HL-60 (cell line): ENCODE measurements around the gene COPRS.

Experiments
- DNase-seq, 2 experiments: peaks; one replicate each; pipeline ENCODE4 v3.0.0-alpha.2; 2010 to 2020; ENCODE audit warnings: low read depth in 1 of 2, low spot score in 1 of 2
- H3K27ac ChIP-seq: fragments of 250-450 bp; sonication (Bioruptor Pico); replicated peaks from 2 replicates; pipeline ENCODE4 v1.5.1; 2020; ENCODE audit warnings: mild to moderate bottlenecking, moderate library complexity
- H3K27me3 ChIP-seq: fragments of 250-450 bp; sonication (Bioruptor Pico); 2 replicates; pipeline ENCODE4 v1.5.1; 2021; ENCODE audit warnings: mild to moderate bottlenecking, moderate library complexity; ENCODE audit not compliant: insufficient read depth, poor library complexity, severe bottlenecking
- H3K4me3 ChIP-seq: replicated peaks from 2 replicates; pipeline ENCODE4 v1.5.1; 2011; ENCODE audit warnings: mild to moderate bottlenecking, control low read depth, low read length; ENCODE audit not compliant: insufficient read depth
- CTCF ChIP-seq: IDR thresholded peaks from one replicate; pipeline ENCODE4 v1.5.1; 2011; ENCODE audit warnings: low read length, control low read depth, inconsistent platforms; ENCODE audit not compliant: insufficient read depth
- GABPA ChIP-seq: IDR thresholded peaks from 2 replicates; pipeline ENCODE4 v1.6.1; 2012; ENCODE audit warnings: low read depth
- POLR2AphosphoS5 ChIP-seq: IDR thresholded peaks from 2 replicates; pipeline ENCODE4 v1.6.1; 2012; ENCODE audit warnings: low read depth
- REST ChIP-seq: IDR thresholded peaks from 2 replicates; pipeline ENCODE4 v1.6.1; 2012; ENCODE audit warnings: low read depth; ENCODE audit not compliant: insufficient replicate concordance
- SPI1 ChIP-seq: IDR thresholded peaks from 2 replicates; pipeline ENCODE4 v1.6.1; 2012; ENCODE audit warnings: low read depth, mild to moderate bottlenecking, borderline replicate concordance

COPRS gene

GRCh38 chr17:31880311-31880710 lies 21.3 kb upstream of the COPRS start:
- no peak overlapping the region for H3K27ac ChIP-seq

GRCh38 chr17:31878703-31879073 lies 19.6 kb upstream of the COPRS start:
- no peaks in the 10 kb centered on the region for H3K27me3 ChIP-seq
- no peak overlapping the region for H3K27ac ChIP-seq
- no peak overlapping the region for H3K4me3 ChIP-seq
- TF ChIP-seq SPI1 (no peak), GABPA (no peak), POLR2AphosphoS5 (no peak), CTCF (no peak), REST (no peak)
- DNase-seq = no peak

More at GRCh38 chr17:31880311-31880710, 21.3 kb upstream of the COPRS start:
- Histone ChIP-seq H3K4me3 (no peak overlapping the region), H3K27me3 (no peaks in the 10 kb centered on the region)
- no peak for DNase-seq
- TF ChIP-seq POLR2AphosphoS5 (no peak), GABPA (no peak), CTCF (no peak), SPI1 (no peak), REST (no peak)

GRCh38 chr17:31877911-31878702 lies 19.1 kb upstream of the COPRS start:
- TF ChIP-seq POLR2AphosphoS5 (no peak), REST (no peak), CTCF (no peak), SPI1 (no peak), GABPA (no peak)
- Histone ChIP-seq H3K27ac (no peak overlapping the region), H3K4me3 (no peak overlapping the region), H3K27me3 (no peaks in the 10 kb centered on the region)
- DNase-seq = no peak
